Thoracic aorta (tissue), 2 donors: Measurements from ENCODE around the gene AKAP17A. TPM values are rescaled to one million over a fixed set of nuclear protein-coding genes. Genes with fewer than 3 reads are reported as not detected.

Experiments used
- ATAC-seq: fragments of 150-250 bp; one replicate; pipeline ENCODE4 v1.8.0; 2017; ENCODE audit warnings: low read depth; ENCODE audit not compliant: insufficient number of reproducible peaks, low FRiP score
- DNase-seq: peaks from one replicate; pipeline ENCODE4 v3.0.0-alpha.2; 2020; ENCODE audit warnings: low spot score
- H3K27ac ChIP-seq, 2 donors: fragments of 200-600 bp; sonication (generic); 1 replicate in 1 of 2; 2 replicates in 1 of 2; pipeline ENCODE4 v1.5.1; 2016; ENCODE audit warnings: mild to moderate bottlenecking in 2 of 2, moderate library complexity in 2 of 2
- H3K27me3 ChIP-seq: fragments of 200-600 bp; sonication (generic); replicated peaks from 2 replicates; pipeline ENCODE4 v1.6.0; 2016; ENCODE audit warnings: mild to moderate bottlenecking; ENCODE audit not compliant: insufficient read depth
- H3K36me3 ChIP-seq: fragments of 200-600 bp; sonication (generic); one replicate; pipeline ENCODE4 v1.5.1; 2016
- H3K4me1 ChIP-seq, 2 donors: fragments of 200-600 bp; sonication (generic); 1 replicate in 1 of 2; 2 replicates in 1 of 2; pipeline versions ENCODE4 v1.5.1 to v1.6.0; 2016; ENCODE audit warnings: low read depth in 2 of 2, mild to moderate bottlenecking in 1 of 2; ENCODE audit not compliant: control insufficient read depth in 1 of 2
- H3K4me3 ChIP-seq: fragments of 200-600 bp; sonication (generic); 2 replicates; pipeline ENCODE4 v1.5.1; 2016; ENCODE audit warnings: mild to moderate bottlenecking
- H3K9me3 ChIP-seq: fragments of 200-600 bp; sonication (generic); 2 replicates; pipeline ENCODE4 v1.5.1; 2016
- CTCF ChIP-seq: fragments of 200-600 bp; sonication (generic); IDR thresholded peaks from one replicate; pipeline ENCODE4 v1.5.1; 2019; ENCODE audit warnings: antibody characterized with exemption
- total RNA-seq, 2 donors: library from RNA; depleted of rRNA; stranded (reverse); fragments of >200 nt; gene quantifications; one replicate each; pipeline versions ENCODE4 v1.1.0 to v1.2.3, GENCODE V29; 2016

Gene AKAP17A
- total RNA-seq, 2 donors from 2014 or later = 53.3 to 71.5 TPM

GRCh38 chrX:1602299-1602698 is 10.9 kb downstream of the AKAP17A start:
- no peak overlapping the region for H3K27ac ChIP-seq
- H3K9me3 ChIP-seq = no peaks in the 10 kb centered on the region
- peaks cover 54% of the 10 kb centered on the region for H3K36me3 ChIP-seq
- no peaks in the 10 kb centered on the region for H3K27me3 ChIP-seq
- no peak for DNase-seq
- H3K4me1 ChIP-seq = no peaks in the 10 kb centered on the region
- H3K4me3 ChIP-seq = no peak overlapping the region
- no peak for TF ChIP-seq CTCF
- ATAC-seq = no peak

GRCh38 chrX:1606496-1606895 is 15.1 kb downstream of the AKAP17A start:
- no peaks in the 10 kb centered on the region for H3K27me3 ChIP-seq
- ATAC-seq (no peak), DNase-seq (no peak)
- no peak for TF ChIP-seq CTCF
- H3K4me1 ChIP-seq = no peaks in the 10 kb centered on the region
- H3K36me3 ChIP-seq = peaks cover 12% of the 10 kb centered on the region
- H3K4me3 ChIP-seq = no peak overlapping the region
- H3K27ac ChIP-seq = no peak overlapping the region
- no peaks in the 10 kb centered on the region for H3K9me3 ChIP-seq

- Histone ChIP-seq H3K27ac (no peak overlapping the region), H3K36me3 (no peaks in the 10 kb centered on the region), H3K9me3 (no peaks in the 10 kb centered on the region), H3K27me3 (no peaks in the 10 kb centered on the region), H3K4me1 (no peaks in the 10 kb centered on the region), H3K4me3 (no peak overlapping the region)
- no peak for DNase-seq
- ATAC-seq = no peak
- TF ChIP-seq CTCF = no peak
These were observed 17.9 kb downstream of the AKAP17A start for GRCh38 chrX:1609311-1609710.

- no peak for ATAC-seq
- TF ChIP-seq CTCF = no peak
- Histone ChIP-seq H3K27me3 (no peaks in the 10 kb centered on the region), H3K27ac (no peak overlapping the region), H3K4me3 (no peak overlapping the region), H3K36me3 (no peaks in the 10 kb centered on the region), H3K4me1 (no peaks in the 10 kb centered on the region), H3K9me3 (no peaks in the 10 kb centered on the region)
- DNase-seq = no peak
These were observed 18.4 kb downstream of the AKAP17A start for GRCh38 chrX:1609762-1610161.

GRCh38 chrX:1610166-1610565 is 18.8 kb downstream of the AKAP17A start:
- H3K36me3 ChIP-seq = no peaks in the 10 kb centered on the region
- H3K27me3 ChIP-seq = no peaks in the 10 kb centered on the region
- H3K4me3 ChIP-seq = no peak overlapping the region
- DNase-seq = no peak
- no peaks in the 10 kb centered on the region for H3K4me1 ChIP-seq
- ATAC-seq = no peak
- no peak for TF ChIP-seq CTCF
- H3K9me3 ChIP-seq = no peaks in the 10 kb centered on the region
- H3K27ac ChIP-seq = no peak overlapping the region
